Upper lobe of right lung (tissue), 1 donor: ENCODE results near the gene TNIP2. TPM values are rescaled to one million over a fixed set of nuclear protein-coding genes. Genes with fewer than 3 reads are reported as not detected.

Experiments used
- ATAC-seq: fragments of 200-7000 bp; cut with Tn5 transposase; one replicate; pipeline ENCODE4 v1.9.1; 2020; ENCODE audit warnings: mild to moderate bottlenecking, moderate library complexity
- DNase-seq: peaks from one replicate; pipeline ENCODE4 v3.0.0-alpha.2; 2020
- H3K27ac ChIP-seq: fragments of 200-600 bp; one replicate; pipeline ENCODE4 v1.8.0; 2022
- H3K27me3 ChIP-seq: fragments of 200-600 bp; one replicate; pipeline ENCODE4 v1.8.0; 2022; ENCODE audit warnings: mild to moderate bottlenecking
- H3K36me3 ChIP-seq: fragments of 200-600 bp; one replicate; pipeline ENCODE4 v1.8.0; 2022
- H3K4me1 ChIP-seq: fragments of 200-600 bp; one replicate; pipeline ENCODE4 v1.8.0; 2022
- H3K4me3 ChIP-seq: fragments of 200-600 bp; one replicate; pipeline ENCODE4 v1.8.0; 2022; ENCODE audit warnings: mild to moderate bottlenecking
- H3K9me3 ChIP-seq: fragments of 200-600 bp; one replicate; pipeline ENCODE4 v1.8.0; 2022
- CTCF ChIP-seq: fragments of 200-600 bp; IDR thresholded peaks from one replicate; pipeline ENCODE4 v1.8.0; 2022; ENCODE audit warnings: antibody characterized with exemption
- intact Hi-C: fragments of 100-400 bp; cut with DNase I; formaldehyde crosslinking; loops from one replicate; pipeline ENCODE4 v1.11.0; 2022
- total RNA-seq: library from RNA; stranded (reverse); fragmentation: NEBNext Ultra II Directional; extraction: Animal tissue kit (Norgen Biotek cat#: 25700); gene quantifications from one replicate; pipeline ENCODE4 v1.2.1, GENCODE V29; 2021
- donor health status: DM: no; HTN: yes; CAD: no; lungs with severe emphysema.

TNIP2 gene
- total RNA-seq, 1 donor from 2014 or later = 43.4 TPM

GRCh38 chr4:2696423-2696822 is 59.7 kb downstream of the TNIP2 start:
- Histone ChIP-seq H3K9me3 (no peaks in the 10 kb centered on the region), H3K27ac (no peak overlapping the region), H3K36me3 (peaks cover 99% of the 10 kb centered on the region), H3K4me1 (no peaks in the 10 kb centered on the region), H3K27me3 (no peaks in the 10 kb centered on the region), H3K4me3 (no peak overlapping the region)
- no peak for ATAC-seq
- intact Hi-C loops = no loop called here
- TF ChIP-seq CTCF = no peak
- DNase-seq = no peak

- no peaks in the 10 kb centered on the region for H3K9me3 ChIP-seq
- ATAC-seq (no peak), DNase-seq (no peak)
- no peak for TF ChIP-seq CTCF
- peaks cover 99% of the 10 kb centered on the region for H3K36me3 ChIP-seq
- no peaks in the 10 kb centered on the region for H3K27me3 ChIP-seq
- no peak overlapping the region for H3K4me3 ChIP-seq
- no peaks in the 10 kb centered on the region for H3K4me1 ChIP-seq
- intact Hi-C loops = no loop called here
- no peak overlapping the region for H3K27ac ChIP-seq
Measured at GRCh38 chr4:2695346-2696060, 60.6 kb downstream of the TNIP2 start.

- no peak for DNase-seq
- H3K27me3 ChIP-seq = no peaks in the 10 kb centered on the region
- H3K9me3 ChIP-seq = no peaks in the 10 kb centered on the region
- TF ChIP-seq CTCF = no peak
- H3K4me1 ChIP-seq = no peaks in the 10 kb centered on the region
- no peak overlapping the region for H3K27ac ChIP-seq
- H3K36me3 ChIP-seq = peaks cover 98% of the 10 kb centered on the region
- H3K4me3 ChIP-seq = no peak overlapping the region
- ATAC-seq = no peak
- intact Hi-C loops = no loop called here
Measured at GRCh38 chr4:2694691-2695090, 61.4 kb downstream of the TNIP2 start.

GRCh38 chr4:2691952-2692435 is 64.1 kb downstream of the TNIP2 start:
- H3K36me3 ChIP-seq = peaks cover 92% of the 10 kb centered on the region
- intact Hi-C loops = no loop called here
- no peak overlapping the region for H3K4me3 ChIP-seq
- no peak for DNase-seq
- no peak overlapping the region for H3K27ac ChIP-seq
- H3K9me3 ChIP-seq = no peaks in the 10 kb centered on the region
- no peaks in the 10 kb centered on the region for H3K27me3 ChIP-seq
- TF ChIP-seq CTCF = no peak
- no peak for ATAC-seq
- H3K4me1 ChIP-seq = no peaks in the 10 kb centered on the region

Other genes starting within 250 kb of the TNIP2 start
- 28.9 TPM for gene FAM193A, start 219.7 kb downstream of the TNIP2 start, total RNA-seq
- gene SH3BP2, start 36.7 kb upstream of the TNIP2 start, total RNA-seq = 99.0 TPM
- gene ADD1, start 87.5 kb upstream of the TNIP2 start, total RNA-seq = 286 TPM
- 21.4 TPM for gene NOP14, start 207.1 kb upstream of the TNIP2 start, total RNA-seq
- gene GRK4, start 207.2 kb upstream of the TNIP2 start, total RNA-seq = 8.0 TPM